PC-9 (cell line): ENCODE measurements around the gene TSC22D3. TPM values are rescaled to one million over a fixed set of nuclear protein-coding genes. Genes with fewer than 3 reads are reported as not detected.

Source experiments
- BruUV-seq: library from RNA; stranded (reverse); fragments of 400-500 nt; replicated peaks from 2 replicates; lab custom pipeline; 2021; lab: Mats Ljungman, UMichigan
- CTCF ChIA-PET: fragments of 300-600 bp; sonication (Branson Sonifier 250); formaldehyde crosslinking; loops from one replicate; lab custom pipeline; 2022; ENCODE audit warnings: antibody characterized with exemption; lab: Charles Lee
- POLR2A ChIA-PET: fragments of 300-600 bp; sonication (Branson Sonifier 250); formaldehyde crosslinking; loops from one replicate; lab custom pipeline; 2022; ENCODE audit warnings: antibody characterized with exemption; ENCODE audit not compliant: unreplicated experiment; lab: Charles Lee
- DNase-seq, 2 experiments: peaks; one replicate each; pipeline versions ENCODE4 v3.0.0 to v3.0.0-alpha.2; 2015 to 2022; ENCODE audit warnings: mixed read lengths in 1 of 2
- H2AFZ ChIP-seq: fragments of 200-600 bp; sonication (generic); 2 replicates; pipeline ENCODE4 v1.8.1; 2017; ENCODE audit warnings: antibody characterized with exemption
- H3F3A ChIP-seq: fragments of 200-600 bp; sonication (generic); 2 replicates; pipeline ENCODE4 v1.8.1; 2017; ENCODE audit warnings: antibody characterized with exemption, mild to moderate bottlenecking, low read depth; ENCODE audit not compliant: insufficient read depth
- H3K27ac ChIP-seq: fragments of 200-600 bp; sonication (generic); 2 replicates; pipeline ENCODE4 v1.6.1; 2016; ENCODE audit warnings: mixed run types
- H3K27me3 ChIP-seq: fragments of 200-600 bp; sonication (generic); 2 replicates; pipeline ENCODE4 v1.6.1; 2016; ENCODE audit warnings: low read depth, mixed run types; ENCODE audit not compliant: insufficient read depth
- H3K36me3 ChIP-seq: fragments of 200-600 bp; sonication (generic); 2 replicates; pipeline ENCODE4 v1.6.1; 2016; ENCODE audit warnings: low read depth, mixed run types
- H3K4me1 ChIP-seq: fragments of 200-600 bp; sonication (generic); replicated peaks from 2 replicates; pipeline ENCODE4 v1.6.1; 2016; ENCODE audit warnings: mixed run types; ENCODE audit not compliant: insufficient read depth
- H3K4me2 ChIP-seq: fragments of 200-600 bp; sonication (generic); 2 replicates; pipeline ENCODE4 v1.6.1; 2017; ENCODE audit warnings: mixed run types
- H3K4me3 ChIP-seq: fragments of 200-600 bp; sonication (generic); 2 replicates; pipeline ENCODE4 v1.6.1; 2016; ENCODE audit warnings: mixed run types
- H3K79me2 ChIP-seq: fragments of 200-600 bp; sonication (generic); 2 replicates; pipeline ENCODE4 v1.6.1; 2017; ENCODE audit warnings: low read depth, mixed run types
- H3K9me2 ChIP-seq: fragments of 200-600 bp; sonication (generic); 2 replicates; pipeline ENCODE4 v1.8.1; 2017; ENCODE audit warnings: mild to moderate bottlenecking; ENCODE audit not compliant: insufficient read depth
- H3K9me3 ChIP-seq: fragments of 200-600 bp; sonication (generic); 2 replicates; pipeline ENCODE4 v1.8.1; 2016; ENCODE audit warnings: low read depth; ENCODE audit not compliant: insufficient read depth
- H4K20me1 ChIP-seq: fragments of 200-600 bp; sonication (generic); 2 replicates; pipeline ENCODE4 v1.8.1; 2017; ENCODE audit not compliant: insufficient read depth
- CTCF ChIP-seq: fragments of 200-600 bp; sonication (generic); conservative IDR thresholded peaks from 2 replicates; pipeline ENCODE4 v1.6.1; 2017; ENCODE audit warnings: mixed run types, antibody characterized with exemption, mild to moderate bottlenecking, moderate library complexity
- EZH2 ChIP-seq: fragments of 200-600 bp; sonication (generic); IDR thresholded peaks from 2 replicates; pipeline ENCODE4 v1.8.0; 2017; ENCODE audit warnings: antibody characterized with exemption, low read depth
- intact Hi-C: fragments of 100-400 bp; cut with micrococcal nuclease; formaldehyde crosslinking; loops from one replicate; pipeline ENCODE4 v1.10.0; 2022; ENCODE audit not compliant: unreplicated experiment
- total RNA-seq: library from RNA; stranded (reverse); gene quantifications from 2 replicates; pipeline ENCODE4 v1.2.3, GENCODE V29; 2021

Gene TSC22D3
- total RNA-seq, 1 experiment from 2014 or later = 43.9 TPM

DNA sequence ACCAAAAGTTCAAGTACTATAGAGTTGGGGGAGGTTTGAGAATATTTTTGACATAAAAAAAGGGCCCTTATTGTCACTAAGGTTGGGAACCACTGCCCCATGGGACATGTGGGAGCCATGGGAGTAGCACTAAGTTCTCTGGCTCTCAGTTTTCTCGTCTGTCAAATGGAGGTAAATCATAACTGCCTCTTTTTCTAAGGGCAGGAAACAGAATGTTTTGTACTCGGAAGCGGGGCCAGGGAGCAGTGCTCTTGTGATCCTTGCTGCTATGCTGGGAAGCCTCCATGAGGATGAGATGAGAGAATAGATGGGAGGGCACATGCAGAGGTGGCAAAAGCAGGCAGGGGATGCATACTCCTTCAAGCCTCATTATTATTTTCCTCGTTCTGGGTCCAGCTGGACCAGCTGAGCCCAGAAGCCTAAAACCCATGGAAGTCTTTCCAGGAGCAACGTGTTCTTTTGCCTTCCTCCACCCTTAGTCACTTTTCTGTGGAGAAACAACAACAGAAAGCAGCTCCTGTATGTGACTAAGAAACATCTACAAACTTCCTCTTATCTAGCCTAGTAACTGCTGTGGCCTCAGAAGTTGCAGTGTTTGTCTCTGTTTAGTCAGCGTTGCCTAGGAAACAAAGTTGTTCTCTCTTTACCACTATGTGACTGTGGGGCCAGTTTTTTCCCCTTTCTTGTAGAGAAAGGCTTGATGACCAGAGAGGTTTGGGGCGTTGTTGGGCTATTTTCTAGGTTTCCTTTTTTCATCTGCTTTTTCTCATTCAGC is 64.8 kb downstream of the TSC22D3 start:
- ChIA-PET CTCF (no interaction called here), POLR2A (interaction anchor here (0.6 to 1.0 kb wide), 3 partner anchors 21 to 293 kb away, joined by 3 to 10 read pairs (median 7); partner anchors contain the start of gene PRPS1)
- TF ChIP-seq EZH2 (no peak), CTCF (no peak)
- Histone ChIP-seq H3K27me3 (no peaks in the 10 kb centered on the region), H3K4me3 (no peak overlapping the region), H3K9me3 (no peaks in the 10 kb centered on the region), H3K9me2 (no peaks in the 10 kb centered on the region), H3K79me2 (peaks cover 12% of the 10 kb centered on the region), H3K36me3 (peaks cover 14% of the 10 kb centered on the region; the same call in 1 of the 2 replicates), H3K4me1 (peaks cover 36% of the 10 kb centered on the region), H3K27ac (peak overlapping the region; percentile 87), H3K4me2 (peak overlapping the region; percentile 68), H2AFZ (no peak overlapping the region), H4K20me1 (no peaks in the 10 kb centered on the region), H3F3A (peaks cover 24% of the 10 kb centered on the region)
- intact Hi-C loops = loop anchor here (1.0 kb wide), 2 partner anchors 15 to 34 kb away; no protein-coding TSS in a partner anchor
- peak; percentile 65 to 99 for DNase-seq
- BruUV-seq = no TSS peak

DNA sequence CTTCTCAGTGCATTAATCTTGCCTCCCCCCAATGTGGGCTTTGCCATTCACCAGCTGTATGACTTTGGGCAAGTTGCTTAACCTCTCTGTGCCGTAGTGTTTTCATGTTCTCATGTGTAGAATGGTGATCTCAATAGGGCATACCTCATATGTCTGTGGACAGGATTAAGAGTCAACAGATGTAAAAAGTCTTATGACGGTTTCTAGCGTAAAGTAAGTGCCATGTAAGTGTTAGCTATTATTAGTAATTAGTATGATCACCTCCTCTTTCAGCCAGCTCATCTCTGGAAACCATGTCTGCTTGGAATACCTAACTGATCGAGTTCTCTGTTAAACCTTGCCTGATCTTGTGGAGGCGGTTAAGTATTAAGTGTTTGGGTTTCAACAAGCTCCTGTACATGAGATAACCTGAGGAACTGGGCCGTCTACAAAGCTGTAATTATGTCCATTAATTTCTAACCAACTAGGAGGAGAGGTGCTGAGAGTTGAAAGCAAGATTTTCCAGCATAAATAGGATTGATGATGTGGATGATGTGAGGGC is 66.3 kb downstream of the TSC22D3 start:
- no peak overlapping the region for H3K4me2 ChIP-seq
- H3K4me1 ChIP-seq = peaks cover 26% of the 10 kb centered on the region
- BruUV-seq = no TSS peak
- intact Hi-C loops = no loop called here
- no peaks in the 10 kb centered on the region for H3K27me3 ChIP-seq
- no peaks in the 10 kb centered on the region for H3K79me2 ChIP-seq
- H3K9me3 ChIP-seq = no peaks in the 10 kb centered on the region
- no peak overlapping the region for H2AFZ ChIP-seq
- H3K36me3 ChIP-seq = peaks cover 13% of the 10 kb centered on the region; the same call in 1 of the 2 replicates
- POLR2A ChIA-PET = interaction anchor here (0.6 kb wide), 1 partner anchor 32 kb away, joined by 6 read pairs; no protein-coding TSS in a partner anchor
- no peak overlapping the region for H3K4me3 ChIP-seq
- CTCF ChIA-PET = no interaction called here
- no peak overlapping the region for H3K27ac ChIP-seq
- TF ChIP-seq EZH2 = no peak
- no peak for TF ChIP-seq CTCF
- no peak for DNase-seq
- no peaks in the 10 kb centered on the region for H4K20me1 ChIP-seq
- H3F3A ChIP-seq = peaks cover 24% of the 10 kb centered on the region
- H3K9me2 ChIP-seq = no peaks in the 10 kb centered on the region

DNA sequence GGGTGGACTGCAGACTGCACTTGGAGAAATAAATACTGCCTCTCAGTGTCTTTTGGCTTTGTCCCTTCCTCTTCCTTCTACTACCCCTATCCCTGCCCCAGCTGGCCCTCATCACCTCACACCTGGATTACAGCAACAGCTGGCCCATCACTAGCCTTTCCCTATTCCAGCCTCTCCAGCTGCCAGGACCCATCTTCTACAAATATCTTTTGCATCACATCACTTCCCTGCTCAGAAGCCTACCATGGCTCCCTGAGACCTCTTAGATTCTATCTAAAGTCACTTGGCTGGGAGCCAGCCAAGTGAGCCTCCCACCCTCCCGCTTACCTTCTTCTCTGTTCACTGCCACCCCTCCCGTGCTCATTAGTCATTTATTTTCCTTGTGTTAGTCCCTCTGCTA is 66.8 kb downstream of the TSC22D3 start:
- Histone ChIP-seq H3F3A (peaks cover 24% of the 10 kb centered on the region), H4K20me1 (no peaks in the 10 kb centered on the region), H3K79me2 (no peaks in the 10 kb centered on the region), H3K27me3 (no peaks in the 10 kb centered on the region), H3K27ac (no peak overlapping the region), H3K4me3 (no peak overlapping the region), H3K4me2 (no peak overlapping the region), H2AFZ (no peak overlapping the region), H3K4me1 (peaks cover 26% of the 10 kb centered on the region), H3K36me3 (0 out of 2 replicates have a peak, but pooled peaks cover 9% of the 10 kb centered on the region), H3K9me3 (no peaks in the 10 kb centered on the region), H3K9me2 (no peaks in the 10 kb centered on the region)
- intact Hi-C loops = no loop called here
- POLR2A ChIA-PET = interaction anchor here (0.6 kb wide), 1 partner anchor 33 kb away, joined by 6 read pairs; no protein-coding TSS in a partner anchor
- TF ChIP-seq EZH2 (no peak), CTCF (no peak)
- DNase-seq = no peak
- CTCF ChIA-PET = no interaction called here
- BruUV-seq = no TSS peak
